ENCODE measurements around the gene CACNA1C.

CACNA1C gene

GRCh38 chr12:2258025-2258424 lies 205.2 kb downstream of the CACNA1C start:
- no peak for DNase-seq (ENCODE audit: low spot score)

- DNase-seq (ENCODE audit: low spot score): no peak
These were observed 206.6 kb downstream of the CACNA1C start for GRCh38 chr12:2259369-2259768.

DNA sequence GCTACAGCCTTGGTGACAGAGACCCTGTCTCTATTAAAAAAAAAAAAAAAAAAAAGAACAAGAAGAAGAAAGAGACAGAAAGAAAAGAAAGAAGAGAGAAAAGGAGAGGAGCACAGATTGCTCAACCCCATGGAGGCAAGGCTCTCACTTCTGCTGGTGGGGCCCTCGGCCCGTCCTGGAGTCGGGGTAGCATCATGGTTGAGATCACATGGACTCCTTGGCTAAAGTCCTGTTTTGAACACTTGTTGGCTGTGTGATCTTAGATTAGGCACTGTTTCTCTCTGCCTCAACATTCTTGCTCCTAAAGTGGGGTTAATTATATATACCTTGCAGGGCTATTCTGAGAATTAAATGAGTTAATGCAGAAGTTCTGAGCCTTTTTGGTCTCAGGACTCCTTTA lies 207.7 kb downstream of the CACNA1C start:
- DNase-seq (ENCODE audit: low spot score): no peak

DNA sequence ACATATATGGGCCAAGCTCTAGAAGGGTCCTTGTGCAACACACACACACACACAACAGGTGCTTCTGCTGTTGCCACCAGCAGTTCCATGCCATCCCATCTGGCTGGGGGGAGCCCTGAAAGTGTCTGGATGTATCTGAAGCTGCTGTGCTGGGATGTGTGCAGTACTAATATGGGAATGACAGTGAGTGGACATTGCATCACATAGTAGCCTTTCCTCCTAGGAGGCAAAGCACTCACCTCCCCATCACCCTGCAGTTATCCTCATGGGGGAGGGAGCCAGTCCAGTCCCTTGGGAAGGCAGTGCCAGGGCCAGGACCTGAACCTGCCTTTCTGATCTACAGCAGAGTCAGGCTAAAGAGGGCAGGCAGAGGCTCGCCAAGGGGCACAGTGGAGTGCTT lies 208.9 kb downstream of the CACNA1C start:
- no peak for DNase-seq (ENCODE audit: low spot score)

DNA sequence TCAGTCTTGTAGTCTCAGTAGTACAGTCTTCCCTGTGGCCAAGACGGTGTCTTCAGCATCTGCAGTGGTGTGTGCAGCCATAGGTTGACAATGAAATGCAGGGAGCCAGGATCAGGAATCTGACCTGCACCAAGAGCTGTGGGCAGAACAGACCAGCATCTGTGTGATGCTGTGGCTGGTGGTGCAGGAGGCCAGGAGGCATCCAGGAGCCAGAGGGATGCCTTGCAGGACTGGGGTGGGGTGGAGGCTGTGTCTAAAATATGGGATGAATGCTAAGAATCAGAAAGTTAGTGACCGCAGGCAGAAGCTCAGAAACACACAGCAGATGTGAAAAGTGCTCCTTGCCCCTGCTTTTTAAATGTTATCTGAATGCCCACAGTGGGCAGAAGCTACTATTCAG lies 209.7 kb downstream of the CACNA1C start:
- no peak for DNase-seq (ENCODE audit: low spot score)

- no peak for DNase-seq (ENCODE audit: low spot score)
These were observed 211.1 kb downstream of the CACNA1C start for GRCh38 chr12:2263901-2264300.

GRCh38 chr12:2264651-2265232 lies 212.0 kb downstream of the CACNA1C start:
- DNase-seq (ENCODE audit: low spot score): no peak

DNA sequence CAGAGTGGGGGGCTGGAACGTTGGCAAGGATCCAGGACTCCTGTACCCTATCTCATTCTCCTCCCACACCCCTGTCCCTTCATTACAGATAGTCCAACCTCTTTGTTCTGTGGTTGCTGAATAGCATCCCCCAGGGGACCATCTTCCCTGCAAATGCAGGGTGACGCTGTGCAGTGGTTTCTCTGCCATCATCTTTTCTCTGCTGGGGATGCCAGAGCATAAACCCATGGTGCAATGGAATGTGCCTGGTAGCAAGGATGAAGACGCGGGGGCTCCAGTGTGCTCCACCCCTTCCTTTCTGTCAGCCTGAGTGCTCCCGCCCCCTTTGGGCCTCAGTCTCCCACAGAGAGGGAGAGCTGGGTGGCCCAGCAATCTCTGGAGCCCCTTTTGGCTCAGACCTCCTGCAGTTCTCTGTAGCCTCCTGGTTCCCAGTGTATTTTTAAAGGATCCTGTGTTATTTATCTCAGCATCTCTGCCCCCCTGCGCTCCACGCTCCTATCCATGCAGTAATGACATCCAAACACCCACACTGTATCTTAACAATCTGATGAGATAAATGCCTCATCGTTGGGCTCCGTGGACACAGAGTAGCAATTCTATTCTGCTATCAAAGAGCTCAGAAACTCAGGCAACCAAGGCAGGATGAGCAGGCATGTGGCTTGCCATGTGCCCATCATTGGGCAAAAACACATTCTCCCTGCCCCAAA lies 212.8 kb downstream of the CACNA1C start:
- no peak for DNase-seq (ENCODE audit: low spot score)

- DNase-seq (ENCODE audit: low spot score): no peak
These were observed 214.2 kb downstream of the CACNA1C start for GRCh38 chr12:2266666-2267620.

DNA sequence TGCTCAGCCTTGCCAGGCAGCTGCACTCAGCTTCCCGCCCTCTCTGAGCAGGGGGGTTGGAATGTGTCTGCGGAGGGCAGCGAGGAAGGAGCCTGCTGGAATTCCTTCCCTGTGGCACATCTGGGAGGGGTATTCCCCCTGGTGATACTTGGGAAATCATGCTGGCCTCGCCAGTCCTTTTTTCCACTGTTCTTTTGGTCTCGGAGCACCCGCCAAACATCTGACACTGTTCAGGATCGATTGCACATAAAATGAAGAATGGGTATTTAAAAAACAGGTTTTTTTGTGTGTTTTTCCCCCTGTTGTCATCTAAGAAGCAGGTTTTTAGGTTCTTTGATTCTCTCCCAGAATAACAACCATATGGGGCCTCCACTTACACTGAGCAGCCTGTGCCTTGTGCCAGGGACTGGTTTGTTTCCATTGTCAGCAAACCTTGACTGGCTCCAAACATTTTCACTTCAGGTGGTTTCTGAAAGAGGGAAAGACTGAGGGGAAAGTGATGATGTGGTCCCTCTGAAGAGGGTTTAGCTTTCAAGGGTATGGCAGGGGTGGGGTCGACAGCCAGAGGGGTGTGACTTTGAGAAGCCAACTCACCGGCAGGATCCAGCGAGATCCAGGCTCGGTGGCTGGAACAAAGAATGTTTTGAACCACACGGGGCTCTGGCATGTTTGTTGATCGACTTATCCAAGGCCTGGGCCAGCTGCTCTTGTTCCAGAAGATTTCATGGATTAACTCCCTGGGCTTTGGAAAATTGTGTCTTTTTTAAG lies 215.1 kb downstream of the CACNA1C start:
- DNase-seq (ENCODE audit: low spot score): no peak

GRCh38 chr12:2268471-2269286 lies 215.9 kb downstream of the CACNA1C start:
- DNase-seq (ENCODE audit: low spot score): no peak

DNA sequence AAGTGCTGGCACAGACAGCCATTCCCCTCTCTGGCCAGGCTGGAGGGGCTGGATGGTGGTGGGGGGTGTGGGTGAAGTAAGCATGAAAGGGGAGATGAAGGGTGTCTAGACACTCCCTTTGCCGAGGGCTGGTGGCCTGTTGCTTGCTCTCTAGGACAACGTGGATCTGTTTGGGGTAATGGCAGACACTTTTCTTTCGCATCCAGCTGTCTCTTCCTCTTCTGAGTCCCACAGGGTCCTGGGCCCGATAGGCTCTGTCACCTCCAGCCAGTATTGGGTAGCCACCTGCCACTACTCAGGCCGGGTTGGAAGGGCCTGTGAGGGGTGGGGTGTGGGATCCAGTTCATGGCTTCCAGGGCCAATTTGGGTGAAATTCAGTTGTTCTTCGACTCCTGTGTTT lies 218.1 kb downstream of the CACNA1C start:
- DNase-seq (ENCODE audit: low spot score): no peak

- DNase-seq (ENCODE audit: low spot score): no peak
These were observed 219.2 kb downstream of the CACNA1C start for GRCh38 chr12:2271961-2272360.

DNA sequence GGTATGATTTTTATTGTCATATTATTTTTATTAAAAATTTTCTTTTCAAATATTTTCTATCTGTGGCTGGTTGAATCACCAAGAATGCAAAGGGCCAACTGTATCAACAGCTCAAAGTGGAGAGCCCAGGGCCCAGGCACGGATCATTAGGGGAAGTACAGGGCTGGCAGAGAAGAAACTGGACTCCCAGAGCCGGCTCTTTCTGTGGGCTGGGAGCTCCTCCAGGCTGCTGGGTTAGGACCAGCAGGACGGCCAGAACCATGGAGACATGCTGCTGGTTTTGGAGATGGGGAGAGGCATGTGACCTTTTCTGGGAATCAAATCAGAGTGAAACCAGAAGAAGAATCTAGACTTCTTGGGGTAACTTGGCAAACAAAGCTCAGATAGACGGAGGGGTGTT lies 220.5 kb downstream of the CACNA1C start:
- DNase-seq (ENCODE audit: low spot score): no peak

- no peak for DNase-seq (ENCODE audit: low spot score)
These were observed 221.0 kb downstream of the CACNA1C start for GRCh38 chr12:2273751-2274150.

DNA sequence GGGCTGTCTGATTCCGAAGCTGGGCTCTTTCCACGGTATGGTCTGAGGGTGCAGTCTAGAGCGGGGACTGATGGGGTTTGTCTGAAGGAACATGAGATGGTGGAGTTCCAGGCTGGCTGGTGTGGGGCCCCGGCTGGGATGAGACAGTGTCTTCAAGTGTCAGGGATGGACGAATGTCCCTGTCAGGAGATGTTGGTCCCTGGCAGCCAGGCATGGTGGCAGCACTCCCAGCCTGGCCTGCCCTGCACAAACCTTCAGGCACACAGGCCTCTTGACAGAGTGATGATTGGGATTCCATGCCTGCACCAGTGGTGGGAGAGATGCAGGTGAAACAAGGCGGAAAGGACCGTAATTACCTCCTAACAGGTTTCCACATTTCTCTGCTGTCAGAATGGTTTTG lies 221.9 kb downstream of the CACNA1C start:
- DNase-seq (ENCODE audit: low spot score): no peak

DNA sequence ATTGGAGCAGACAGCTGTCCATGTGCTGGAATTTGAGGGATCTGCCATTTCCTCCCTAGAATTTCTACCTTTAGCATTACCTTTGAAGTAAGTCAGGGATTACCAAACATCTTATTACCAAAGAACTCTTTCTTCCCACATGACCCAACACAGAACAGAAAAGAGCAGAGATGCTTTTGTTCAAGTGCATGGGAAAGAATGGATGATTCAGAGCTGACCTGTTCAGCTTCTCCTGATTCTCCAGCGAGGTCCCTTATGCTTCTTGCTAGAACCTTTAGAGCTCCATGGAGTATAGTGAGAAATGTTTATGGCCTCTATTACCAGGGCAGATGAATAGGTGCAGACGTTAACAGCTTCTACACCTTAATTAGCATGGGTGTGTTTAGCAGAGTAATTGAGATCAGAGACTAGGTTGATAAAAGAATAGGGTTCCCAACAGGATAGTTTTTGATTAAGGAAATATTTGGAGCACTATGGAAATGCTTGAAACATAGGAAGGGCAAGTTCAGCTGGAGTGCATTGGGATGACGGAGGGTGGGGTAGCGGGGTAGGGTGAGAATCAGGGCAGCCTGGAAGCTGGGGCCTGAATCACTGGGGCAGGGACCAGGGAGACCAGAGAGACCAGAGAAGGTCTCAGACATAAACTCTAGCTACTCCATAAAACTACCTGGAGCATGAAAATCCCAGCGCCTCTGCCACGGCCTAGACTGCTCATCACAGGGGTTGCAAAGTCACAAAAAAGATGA lies 223.7 kb downstream of the CACNA1C start:
- DNase-seq (ENCODE audit: low spot score): no peak

- no peak for DNase-seq (ENCODE audit: low spot score)
These were observed 224.8 kb downstream of the CACNA1C start for GRCh38 chr12:2277492-2278155.

DNA sequence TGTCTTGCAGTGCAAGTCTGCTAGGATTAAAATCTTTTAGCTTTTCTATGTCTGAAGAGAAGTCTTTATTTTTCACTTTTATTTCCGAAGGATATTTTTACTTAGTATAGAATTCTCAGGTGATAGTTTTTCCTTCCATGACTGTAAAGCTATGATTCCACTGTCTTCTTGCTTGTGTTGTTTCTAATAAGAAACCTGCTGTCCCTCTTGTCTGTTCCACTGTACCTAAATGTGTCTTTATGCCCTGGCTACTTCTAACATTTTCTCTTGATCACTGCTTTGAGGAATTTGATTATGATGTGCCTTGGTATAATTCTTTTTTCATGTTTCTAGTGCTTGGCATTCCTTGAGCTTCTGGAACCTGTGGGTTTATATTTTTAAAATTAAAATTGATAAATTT lies 228.7 kb downstream of the CACNA1C start:
- no peak for DNase-seq (ENCODE audit: low spot score)

GRCh38 chr12:2282318-2282717 lies 229.5 kb downstream of the CACNA1C start:
- DNase-seq (ENCODE audit: low spot score): no peak

Measured in LoVo (cell line).